Caco-2 (cell line): ENCODE measurements around the gene ZSCAN20. TPM values are rescaled to one million over a fixed set of nuclear protein-coding genes. Genes with fewer than 3 reads are reported as not detected.

Experiments used
- BruUV-seq: library from RNA; stranded (reverse); fragments of 400-500 nt; replicated peaks from 2 replicates; lab custom pipeline; 2021; lab: Mats Ljungman, UMichigan
- CTCF ChIA-PET: fragments of 300-600 bp; sonication (Branson Sonifier 250); formaldehyde crosslinking; loops from one replicate; lab custom pipeline; 2022; ENCODE audit warnings: antibody characterized with exemption; lab: Charles Lee
- POLR2A ChIA-PET: fragments of 300-600 bp; sonication (Branson Sonifier 250); formaldehyde crosslinking; loops from one replicate; lab custom pipeline; 2022; ENCODE audit warnings: antibody characterized with exemption; lab: Charles Lee
- DNase-seq, 2 experiments: peaks; one replicate each; pipeline versions ENCODE4 v3.0.0 to v3.0.0-alpha.2; 2020 to 2022
- H3K27me3 ChIP-seq: replicated peaks from 2 replicates; pipeline ENCODE4 v1.6.0; 2011; ENCODE audit warnings: low read length; ENCODE audit not compliant: control insufficient read depth, insufficient read depth
- H3K36me3 ChIP-seq: 2 replicates; pipeline ENCODE4 v1.5.1; 2011; ENCODE audit warnings: low read length; ENCODE audit not compliant: control insufficient read depth, insufficient read depth
- H3K4me1 ChIP-seq: fragments of 250-450 bp; sonication (Bioruptor Pico); 2 replicates; pipeline ENCODE4 v1.5.1; 2020; ENCODE audit warnings: mild to moderate bottlenecking
- H3K4me3 ChIP-seq: 2 replicates; pipeline ENCODE4 v1.5.1; 2011; ENCODE audit warnings: low read depth, mild to moderate bottlenecking, control low read depth, low read length
- H3K9me3 ChIP-seq: fragments of 250-450 bp; sonication (Bioruptor Pico); 2 replicates; pipeline ENCODE4 v1.5.1; 2020; ENCODE audit warnings: mild to moderate bottlenecking, moderate library complexity
- H3K27ac Mint-ChIP-seq: one replicate; pipeline ENCODE4 v1.8.0; 2022; ENCODE audit warnings: mixed read lengths; ENCODE audit not compliant: unreplicated experiment
- H3K27me3 Mint-ChIP-seq: one replicate; pipeline ENCODE4 v1.8.0; 2022; ENCODE audit warnings: mixed read lengths; ENCODE audit not compliant: insufficient read depth, unreplicated experiment
- H3K36me3 Mint-ChIP-seq: one replicate; pipeline ENCODE4 v1.8.0; 2022; ENCODE audit warnings: mild to moderate bottlenecking, mixed read lengths; ENCODE audit not compliant: insufficient read depth, unreplicated experiment
- H3K4me1 Mint-ChIP-seq: one replicate; pipeline ENCODE4 v1.8.0; 2022; ENCODE audit warnings: low read depth, mixed read lengths; ENCODE audit not compliant: unreplicated experiment
- H3K4me3 Mint-ChIP-seq: one replicate; pipeline ENCODE4 v1.8.0; 2022; ENCODE audit warnings: mild to moderate bottlenecking, moderate library complexity, mixed read lengths; ENCODE audit not compliant: unreplicated experiment
- H3K9me3 Mint-ChIP-seq: one replicate; pipeline ENCODE4 v1.8.0; 2022; ENCODE audit warnings: mixed read lengths; ENCODE audit not compliant: unreplicated experiment
- CTCF ChIP-seq, 2 experiments: fragments of 200-600 bp in 1 of 2; IDR thresholded peaks; 1 replicate in 1 of 2; 2 replicates in 1 of 2; pipeline versions ENCODE4 v1.5.1 to v1.8.0; 2011 to 2022; ENCODE audit warnings: antibody characterized with exemption in 1 of 2, control low read depth in 1 of 2, inconsistent platforms in 1 of 2, low read depth in 1 of 2, low read length in 1 of 2, mild to moderate bottlenecking in 1 of 2, moderate library complexity in 1 of 2; ENCODE audit not compliant: insufficient read depth in 1 of 2, severe bottlenecking in 1 of 2, unreplicated experiment in 1 of 2
- intact Hi-C: fragments of 100-400 bp; cut with micrococcal nuclease; formaldehyde crosslinking; loops from one replicate; pipeline ENCODE4 v1.10.0; 2022; ENCODE audit not compliant: unreplicated experiment
- total RNA-seq: library from RNA; stranded (reverse); gene quantifications from 2 replicates; pipeline ENCODE4 v1.2.3, GENCODE V29; 2022

The ZSCAN20 gene
- total RNA-seq, 1 experiment from 2014 or later: 3.0 TPM

GRCh38 chr1:33429332-33429731 lies 43.1 kb upstream of the ZSCAN20 start:
- Histone ChIP-seq H3K9me3 (no peaks in the 10 kb centered on the region), H3K36me3 (no peaks in the 10 kb centered on the region), H3K27me3 (no peaks in the 10 kb centered on the region), H3K4me1 (peaks cover 6% of the 10 kb centered on the region; the same call in 1 of the 2 replicates), H3K4me3 (no peak overlapping the region)
- intact Hi-C loops: no loop called here
- no TSS peak for BruUV-seq
- Mint-ChIP-seq H3K27me3 (no peaks in the 10 kb centered on the region), H3K27ac (no peak overlapping the region), H3K36me3 (no peaks in the 10 kb centered on the region), H3K4me1 (no peaks in the 10 kb centered on the region), H3K4me3 (no peak overlapping the region), H3K9me3 (no peaks in the 10 kb centered on the region)
- DNase-seq: no peak
- ChIA-PET POLR2A (no interaction called here), CTCF (no interaction called here)
- TF ChIP-seq CTCF (IDR thresholded peaks at IDR 0.05; ENCODE audit: insufficient read depth in 1 of 2, low read depth in 1 of 2, low read length in 1 of 2, severe bottlenecking in 1 of 2, unreplicated experiment in 1 of 2): no peak

- Mint-ChIP-seq H3K9me3 (no peaks in the 10 kb centered on the region), H3K4me1 (no peaks in the 10 kb centered on the region), H3K36me3 (no peaks in the 10 kb centered on the region), H3K4me3 (no peak overlapping the region), H3K27ac (no peak overlapping the region), H3K27me3 (no peaks in the 10 kb centered on the region)
- intact Hi-C loops: loop anchor here (10.0 kb wide), 1 partner anchor 55 kb away; no protein-coding TSS in a partner anchor
- H3K4me3 ChIP-seq: peak overlapping the region; percentile 61
- no peaks in the 10 kb centered on the region for H3K36me3 ChIP-seq
- H3K9me3 ChIP-seq: no peaks in the 10 kb centered on the region
- CTCF ChIA-PET: no interaction called here
- peaks cover 6% of the 10 kb centered on the region; the same call in 1 of the 2 replicates for H3K4me1 ChIP-seq
- DNase-seq: peak in 1 of 2 experiments; percentile 24
- no peaks in the 10 kb centered on the region for H3K27me3 ChIP-seq
- TF ChIP-seq CTCF (IDR thresholded peaks at IDR 0.05; ENCODE audit: insufficient read depth in 1 of 2, low read depth in 1 of 2, low read length in 1 of 2, severe bottlenecking in 1 of 2, unreplicated experiment in 1 of 2): no peak
- BruUV-seq: no TSS peak
- POLR2A ChIA-PET: interaction anchor here (0.6 kb wide), 1 partner anchor 80 kb away, joined by 8 read pairs; no protein-coding TSS in a partner anchor
These were observed 42.4 kb upstream of the ZSCAN20 start for GRCh38 chr1:33429856-33430691.

- no peaks in the 10 kb centered on the region for H3K9me3 Mint-ChIP-seq
- H3K4me1 Mint-ChIP-seq: no peaks in the 10 kb centered on the region
- POLR2A ChIA-PET: interaction anchor here (0.6 kb wide), 2 partner anchors 54 to 81 kb away, joined by 3 to 8 read pairs; no protein-coding TSS in a partner anchor
- no peaks in the 10 kb centered on the region for H3K27me3 Mint-ChIP-seq
- H3K4me3 ChIP-seq: peak within 1 kb of the TSS; percentile 61
- H3K36me3 Mint-ChIP-seq: no peaks in the 10 kb centered on the region
- no TSS peak for BruUV-seq
- CTCF ChIA-PET: interaction anchor here (0.6 kb wide), 1 partner anchor 295 kb away, joined by 3 read pairs; no protein-coding TSS in a partner anchor
- peak; percentile 95 to 97 for DNase-seq
- H3K27me3 ChIP-seq: no peaks in the 10 kb centered on the region
- H3K4me1 ChIP-seq: peaks cover 6% of the 10 kb centered on the region; the same call in 1 of the 2 replicates
- TF ChIP-seq CTCF (IDR thresholded peaks at IDR 0.05; ENCODE audit: insufficient read depth in 1 of 2, low read depth in 1 of 2, low read length in 1 of 2, severe bottlenecking in 1 of 2, unreplicated experiment in 1 of 2): no peak
- no peak within 1 kb of the TSS for H3K27ac Mint-ChIP-seq
- no peaks in the 10 kb centered on the region for H3K36me3 ChIP-seq
- intact Hi-C loops: loop anchor here (1.0 to 10.0 kb wide), 2 partner anchors 39 to 56 kb away; no protein-coding TSS in a partner anchor
- H3K4me3 Mint-ChIP-seq: peak within 1 kb of the TSS; percentile 46
- no peaks in the 10 kb centered on the region for H3K9me3 ChIP-seq
These were observed 41.5 kb upstream of the ZSCAN20 start, which contains the start of gene PHC2 for GRCh38 chr1:33430692-33431593. TSS of gene PHC2 (minus strand) at chr1:33431095. CDS start at chr1:33375539, 55,556 bp downstream.
